LNCaP clone FGC (cell line): Measurements from ENCODE around the gene LRP10.

Experiments
- DNase-seq: peaks from one replicate; pipeline ENCODE4 v3.0.0-alpha.2; 2011; ENCODE audit warnings: low read depth
- H3K4me3 ChIP-seq: 2 replicates; pipeline ENCODE4 v1.5.1; 2011; ENCODE audit warnings: mild to moderate bottlenecking, low read depth, low read length, control low read depth
- CTCF ChIP-seq: IDR thresholded peaks from 2 replicates; pipeline ENCODE4 v1.5.1; 2012; ENCODE audit warnings: mild to moderate bottlenecking; ENCODE audit not compliant: control insufficient read depth, insufficient read depth; ENCODE audit errors: extremely low read depth

LRP10 gene

GRCh38 chr14:22872833-22873520 lies 1.4 kb downstream of the LRP10 start:
- peak overlapping the region; percentile 92 for H3K4me3 ChIP-seq
- DNase-seq: no peak
- no peak for TF ChIP-seq CTCF

GRCh38 chr14:22875003-22875747 lies 3.6 kb downstream of the LRP10 start:
- DNase-seq: no peak
- no peak for TF ChIP-seq CTCF
- H3K4me3 ChIP-seq: no peak overlapping the region

- H3K4me3 ChIP-seq: no peak overlapping the region
- no peak for DNase-seq
- TF ChIP-seq CTCF: no peak
Observed at GRCh38 chr14:22875748-22876319, 4.3 kb downstream of the LRP10 start.

GRCh38 chr14:22877000-22877501 lies 5.5 kb downstream of the LRP10 start:
- DNase-seq: no peak
- TF ChIP-seq CTCF: no peak

GRCh38 chr14:22878271-22879246 lies 7.0 kb downstream of the LRP10 start:
- H3K4me3 ChIP-seq: no peak overlapping the region
- TF ChIP-seq CTCF: no peak
- DNase-seq: no peak

More at GRCh38 chr14:22877000-22877501, 5.5 kb downstream of the LRP10 start:
- H3K4me3 ChIP-seq: no peak overlapping the region

- no peak for TF ChIP-seq CTCF
- no peak overlapping the region for H3K4me3 ChIP-seq
- no peak for DNase-seq
Observed at GRCh38 chr14:22882064-22882463, 10.5 kb downstream of the LRP10 start.
